ENCODE results near the gene LPAR5. TPM values are rescaled to one million over a fixed set of nuclear protein-coding genes. Genes with fewer than 3 reads are reported as not detected.

LPAR5 gene
- total RNA-seq, 1 donor from 2014 or later: not detected

DNA sequence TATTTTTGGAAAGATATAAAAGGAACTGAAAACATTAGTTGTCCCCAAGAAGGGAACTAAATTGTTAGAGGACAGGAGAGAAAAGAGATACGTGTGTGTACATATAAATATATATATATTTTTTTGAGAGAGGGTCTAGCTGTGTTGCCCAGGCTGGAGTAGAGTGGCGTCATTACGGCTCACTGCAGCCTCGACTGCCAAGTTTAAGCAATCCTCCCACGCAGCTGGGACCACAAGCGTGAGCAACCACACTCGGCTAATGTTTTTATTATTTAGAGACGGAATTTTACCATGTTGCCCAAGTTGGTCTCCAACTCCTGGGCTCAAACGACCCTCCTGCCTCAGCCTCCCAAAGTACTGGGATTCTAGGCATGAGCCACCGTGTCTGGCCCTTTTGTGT, 51.5 kb downstream of the LPAR5 start:
- no peaks in the 10 kb centered on the region for H3K36me3 Mint-ChIP-seq (ENCODE audit: unreplicated experiment)
- no peak overlapping the region for H3K27ac Mint-ChIP-seq (ENCODE audit: unreplicated experiment)
- DNase-seq: no peak
- TF ChIP-seq, protein P1, sequence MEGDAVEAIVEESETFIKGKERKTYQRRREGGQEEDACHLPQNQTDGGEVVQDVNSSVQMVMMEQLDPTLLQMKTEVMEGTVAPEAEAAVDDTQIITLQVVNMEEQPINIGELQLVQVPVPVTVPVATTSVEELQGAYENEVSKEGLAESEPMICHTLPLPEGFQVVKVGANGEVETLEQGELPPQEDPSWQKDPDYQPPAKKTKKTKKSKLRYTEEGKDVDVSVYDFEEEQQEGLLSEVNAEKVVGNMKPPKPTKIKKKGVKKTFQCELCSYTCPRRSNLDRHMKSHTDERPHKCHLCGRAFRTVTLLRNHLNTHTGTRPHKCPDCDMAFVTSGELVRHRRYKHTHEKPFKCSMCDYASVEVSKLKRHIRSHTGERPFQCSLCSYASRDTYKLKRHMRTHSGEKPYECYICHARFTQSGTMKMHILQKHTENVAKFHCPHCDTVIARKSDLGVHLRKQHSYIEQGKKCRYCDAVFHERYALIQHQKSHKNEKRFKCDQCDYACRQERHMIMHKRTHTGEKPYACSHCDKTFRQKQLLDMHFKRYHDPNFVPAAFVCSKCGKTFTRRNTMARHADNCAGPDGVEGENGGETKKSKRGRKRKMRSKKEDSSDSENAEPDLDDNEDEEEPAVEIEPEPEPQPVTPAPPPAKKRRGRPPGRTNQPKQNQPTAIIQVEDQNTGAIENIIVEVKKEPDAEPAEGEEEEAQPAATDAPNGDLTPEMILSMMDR (IDR thresholded peaks at IDR 0.05; ENCODE audit: partially characterized antibody, unreplicated experiment): no peak
- H3K27me3 Mint-ChIP-seq (ENCODE audit: unreplicated experiment): peaks cover 8% of the 10 kb centered on the region
- H3K4me3 Mint-ChIP-seq (ENCODE audit: unreplicated experiment): no peak overlapping the region
- no peaks in the 10 kb centered on the region for H3K4me1 Mint-ChIP-seq (ENCODE audit: low read depth, unreplicated experiment)
- peaks cover 2% of the 10 kb centered on the region for H3K9me3 Mint-ChIP-seq (ENCODE audit: unreplicated experiment)

DNA sequence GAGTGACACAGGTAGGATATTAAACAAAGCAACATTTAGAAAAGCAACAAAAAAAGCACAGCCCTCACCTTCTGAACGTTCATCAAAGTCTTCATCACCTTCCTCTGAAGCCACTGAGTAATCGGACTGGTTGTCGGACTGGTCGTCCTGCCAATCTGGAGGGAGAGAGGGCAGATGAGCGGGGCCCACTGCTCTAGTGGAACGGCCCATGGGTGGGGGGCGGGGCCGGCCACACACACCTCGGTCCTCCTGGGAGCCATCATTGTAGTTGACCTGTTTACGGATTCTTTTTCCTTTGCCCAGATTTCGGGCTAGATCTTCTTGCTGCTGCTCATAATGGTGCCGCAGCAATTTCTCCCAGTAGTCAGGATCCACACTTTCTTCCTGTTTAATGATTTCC, 52.8 kb downstream of the LPAR5 start:
- no peak overlapping the region for H3K4me3 Mint-ChIP-seq (ENCODE audit: unreplicated experiment)
- no peak for DNase-seq

DNA sequence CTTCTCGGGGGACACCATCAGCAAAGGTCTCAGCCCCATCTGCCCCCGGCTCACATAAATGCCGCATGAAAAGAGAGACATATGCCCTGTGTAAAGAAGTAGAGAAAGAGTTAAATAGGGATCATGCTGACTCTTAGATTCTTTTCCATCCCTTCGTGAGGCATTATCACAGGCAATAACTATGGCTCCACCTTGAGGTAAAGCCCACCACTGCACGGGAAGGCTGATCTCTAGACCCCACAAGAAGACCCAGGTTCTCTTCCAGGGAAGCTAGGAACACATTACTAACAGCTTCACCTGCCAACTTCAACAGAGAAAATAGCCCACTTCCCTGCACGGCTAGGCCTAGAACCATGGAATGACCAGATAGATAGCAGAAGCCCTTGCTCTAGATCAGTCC, 53.6 kb downstream of the LPAR5 start:
- Mint-ChIP-seq H3K4me3 (ENCODE audit: unreplicated experiment) (no peak overlapping the region), H3K27ac (ENCODE audit: unreplicated experiment) (peak overlapping the region; percentile 52), H3K36me3 (ENCODE audit: unreplicated experiment) (peaks cover 5% of the 10 kb centered on the region), H3K27me3 (ENCODE audit: unreplicated experiment) (peaks cover 8% of the 10 kb centered on the region), H3K9me3 (ENCODE audit: unreplicated experiment) (peaks cover 4% of the 10 kb centered on the region), H3K4me1 (ENCODE audit: low read depth, unreplicated experiment) (no peaks in the 10 kb centered on the region)
- DNase-seq: peak; percentile 40
- TF ChIP-seq, protein P1 (IDR thresholded peaks at IDR 0.05; ENCODE audit: partially characterized antibody, unreplicated experiment): no peak

More for the DNA sequence above, 52.8 kb downstream of the LPAR5 start:
- peaks cover 4% of the 10 kb centered on the region for H3K9me3 Mint-ChIP-seq (ENCODE audit: unreplicated experiment)
- H3K4me1 Mint-ChIP-seq (ENCODE audit: low read depth, unreplicated experiment): no peaks in the 10 kb centered on the region
- H3K27me3 Mint-ChIP-seq (ENCODE audit: unreplicated experiment): peaks cover 8% of the 10 kb centered on the region
- no peaks in the 10 kb centered on the region for H3K36me3 Mint-ChIP-seq (ENCODE audit: unreplicated experiment)
- TF ChIP-seq, protein P1 (IDR thresholded peaks at IDR 0.05; ENCODE audit: partially characterized antibody, unreplicated experiment): no peak
- H3K27ac Mint-ChIP-seq (ENCODE audit: unreplicated experiment): peak overlapping the region; percentile 41

DNA sequence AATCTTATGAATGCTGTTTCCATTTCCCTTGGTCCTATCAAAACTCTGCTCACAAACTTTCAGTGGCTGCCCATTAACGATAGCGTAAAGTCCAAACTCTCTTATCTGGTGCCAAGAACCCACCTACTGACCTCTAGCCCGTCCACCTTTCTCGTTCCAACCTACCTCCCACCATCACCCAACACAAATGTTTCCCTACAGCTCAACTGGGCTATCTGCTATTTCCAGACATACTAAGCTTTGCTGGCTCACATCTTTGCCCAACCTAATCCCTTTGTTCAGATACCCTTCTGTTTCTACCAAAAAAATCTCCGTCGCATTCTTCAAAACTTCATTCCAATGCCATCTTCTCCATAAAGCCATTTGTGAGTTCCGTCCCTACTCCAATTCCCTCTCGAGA, 60.1 kb downstream of the LPAR5 start:
- H3K27ac Mint-ChIP-seq (ENCODE audit: unreplicated experiment): peak overlapping the region; percentile 1
- TF ChIP-seq, protein P1 (IDR thresholded peaks at IDR 0.05; ENCODE audit: partially characterized antibody, unreplicated experiment): no peak
- no peak overlapping the region for H3K4me3 Mint-ChIP-seq (ENCODE audit: unreplicated experiment)
- peaks cover 5% of the 10 kb centered on the region for H3K36me3 Mint-ChIP-seq (ENCODE audit: unreplicated experiment)
- no peak for DNase-seq
- no peaks in the 10 kb centered on the region for H3K27me3 Mint-ChIP-seq (ENCODE audit: unreplicated experiment)
- H3K4me1 Mint-ChIP-seq (ENCODE audit: low read depth, unreplicated experiment): no peaks in the 10 kb centered on the region
- H3K9me3 Mint-ChIP-seq (ENCODE audit: unreplicated experiment): peaks cover 12% of the 10 kb centered on the region

DNA sequence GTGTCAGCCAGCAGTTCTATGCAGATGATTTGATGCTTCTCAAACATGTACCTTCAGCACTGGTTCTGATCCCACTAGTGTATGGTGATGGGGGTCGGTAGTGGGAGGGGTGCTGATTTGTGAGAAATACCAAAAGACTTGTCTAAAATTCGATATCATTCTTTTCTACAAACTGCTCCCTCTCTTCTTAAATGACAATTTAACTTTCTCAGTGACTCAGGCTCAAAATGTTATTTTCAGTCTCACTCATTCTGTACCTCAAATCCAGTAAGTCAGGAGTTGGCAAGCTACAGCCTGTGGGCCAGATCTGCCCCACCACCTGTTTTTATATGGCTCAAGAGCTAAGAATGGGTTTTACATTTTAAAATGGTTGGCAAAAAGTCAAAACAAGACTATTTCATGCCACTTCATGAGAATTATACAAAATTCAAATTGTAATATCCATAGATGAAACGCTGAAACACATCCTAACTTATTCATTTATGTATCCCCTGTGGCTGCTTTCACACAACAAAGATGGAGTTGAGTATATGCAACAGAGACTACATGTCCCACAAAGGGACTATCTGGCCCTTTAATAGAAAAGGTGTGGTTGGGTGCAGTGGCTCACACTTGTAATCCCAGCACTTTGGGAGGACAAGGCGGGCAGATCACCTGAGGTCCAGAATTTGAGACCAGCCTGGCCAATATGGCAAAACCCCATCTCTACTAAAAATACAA, 61.0 kb downstream of the LPAR5 start:
- Mint-ChIP-seq H3K4me1 (ENCODE audit: low read depth, unreplicated experiment) (peaks cover 6% of the 10 kb centered on the region), H3K27me3 (ENCODE audit: unreplicated experiment) (no peaks in the 10 kb centered on the region), H3K27ac (ENCODE audit: unreplicated experiment) (no peak overlapping the region), H3K36me3 (ENCODE audit: unreplicated experiment) (peaks cover 5% of the 10 kb centered on the region), H3K4me3 (ENCODE audit: unreplicated experiment) (no peak overlapping the region), H3K9me3 (ENCODE audit: unreplicated experiment) (peaks cover 16% of the 10 kb centered on the region)
- TF ChIP-seq, protein P1 (IDR thresholded peaks at IDR 0.05; ENCODE audit: partially characterized antibody, unreplicated experiment): no peak
- no peak for DNase-seq

All from glutamatergic neuron (in vitro differentiated cells).